ENCODE results near the gene SYNE3.

The SYNE3 gene

GRCh38 chr14:95478818-95479217 is 37.6 kb downstream of the SYNE3 start:
- Histone ChIP-seq H3K4me1 (ENCODE audit: control insufficient read depth, insufficient read depth, low read length, poor library complexity, severe bottlenecking) (peaks cover 51% of the 10 kb centered on the region), H3K36me3 (ENCODE audit: control insufficient read depth, insufficient read depth, low read length) (peaks cover 12% of the 10 kb centered on the region), H3K9me3 (ENCODE audit: control insufficient read depth, low read length) (no peaks in the 10 kb centered on the region), H3K4me3 (ENCODE audit: extremely low read depth, insufficient read depth, low read length, poor library complexity, severe bottlenecking) (no peak overlapping the region), H3K27ac (ENCODE audit: low read depth, low read length, severe bottlenecking) (no peak overlapping the region)
- 97 to 100% methylated on average over 2 of the region's 4 CpGs for WGBS, 2 experiments (ENCODE audit: insufficient coverage in 2 of 2)

DNA sequence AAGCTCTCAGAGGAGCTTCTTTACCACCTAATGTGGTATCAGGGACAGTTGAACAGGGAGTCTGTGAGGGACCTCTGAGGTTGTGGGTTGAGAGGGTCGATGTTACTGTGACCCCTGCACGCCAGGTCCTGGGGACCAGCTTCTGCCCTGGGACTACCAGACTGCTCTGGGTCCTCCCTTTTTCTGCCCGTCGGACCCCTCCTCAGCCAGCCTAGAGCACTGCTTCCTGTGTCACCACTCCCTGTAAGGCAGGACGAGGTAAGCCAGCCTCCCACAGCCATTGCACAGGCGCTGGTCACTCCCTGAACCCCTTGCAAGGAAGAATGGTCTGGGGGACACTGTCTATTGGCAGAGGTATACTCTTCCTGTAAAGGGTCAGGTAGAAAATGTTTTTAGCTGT is 38.1 kb downstream of the SYNE3 start:
- H3K36me3 ChIP-seq (ENCODE audit: control insufficient read depth, insufficient read depth, low read length): peaks cover 12% of the 10 kb centered on the region
- peaks cover 46% of the 10 kb centered on the region for H3K4me1 ChIP-seq (ENCODE audit: control insufficient read depth, insufficient read depth, low read length, poor library complexity, severe bottlenecking)

DNA sequence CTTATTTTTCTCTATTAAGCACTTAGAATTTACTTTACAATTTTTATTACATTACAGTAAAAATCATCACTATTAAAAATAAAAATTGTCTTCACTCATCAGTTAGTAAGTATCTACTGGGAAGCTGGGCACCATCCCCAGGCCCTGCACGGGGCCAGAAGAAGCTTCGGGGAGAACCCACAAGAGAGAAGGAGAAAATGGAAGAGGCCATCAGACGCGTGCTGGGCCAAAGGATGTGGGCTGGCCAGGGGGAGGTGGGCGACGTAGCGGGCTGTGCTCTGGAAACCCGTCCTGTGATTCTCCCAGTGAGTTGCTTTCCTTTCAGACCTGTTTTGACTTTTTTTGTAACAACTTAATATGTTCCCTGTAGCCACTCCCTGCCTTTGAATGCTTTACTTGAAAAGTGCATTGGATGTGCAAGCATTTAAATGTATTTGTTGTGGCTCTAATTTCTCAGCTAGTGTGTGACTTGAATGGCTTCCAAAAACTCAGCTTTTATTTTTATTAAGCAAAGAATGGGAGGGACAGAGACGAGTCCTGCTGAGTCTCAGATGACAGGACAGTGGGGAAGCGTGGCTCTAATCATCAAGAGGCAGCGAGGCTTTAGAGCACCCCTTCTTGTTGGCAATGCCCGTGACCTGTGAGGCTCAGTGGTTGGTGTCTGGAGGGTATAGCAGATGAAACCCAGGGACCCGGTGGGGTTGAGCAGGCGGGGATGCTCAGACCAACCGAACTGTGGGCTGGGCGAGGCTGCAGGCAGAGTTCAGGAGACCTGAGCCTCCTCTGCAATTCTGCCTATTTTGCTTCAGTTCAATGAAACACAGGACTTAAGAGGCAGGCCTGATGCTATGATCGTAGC is 38.8 kb downstream of the SYNE3 start:
- Histone ChIP-seq H3K27ac (ENCODE audit: low read depth, low read length, severe bottlenecking) (no peak overlapping the region), H3K36me3 (ENCODE audit: control insufficient read depth, insufficient read depth, low read length) (peaks cover 12% of the 10 kb centered on the region), H3K4me3 (ENCODE audit: extremely low read depth, insufficient read depth, low read length, poor library complexity, severe bottlenecking) (no peak overlapping the region), H3K4me1 (ENCODE audit: control insufficient read depth, insufficient read depth, low read length, poor library complexity, severe bottlenecking) (peaks cover 41% of the 10 kb centered on the region), H3K9me3 (ENCODE audit: control insufficient read depth, low read length) (no peaks in the 10 kb centered on the region)
- WGBS, 2 experiments (ENCODE audit: insufficient coverage in 2 of 2): 87 to 92% methylated on average over 6 to 17 of the region's 17 CpGs

More for the DNA sequence above, 38.1 kb downstream of the SYNE3 start:
- H3K4me3 ChIP-seq (ENCODE audit: extremely low read depth, insufficient read depth, low read length, poor library complexity, severe bottlenecking): no peak overlapping the region
- 81 to 90% methylated on average over 4 to 5 of the region's 6 CpGs for WGBS, 2 experiments (ENCODE audit: insufficient coverage in 2 of 2)
- no peaks in the 10 kb centered on the region for H3K9me3 ChIP-seq (ENCODE audit: control insufficient read depth, low read length)
- H3K27ac ChIP-seq (ENCODE audit: low read depth, low read length, severe bottlenecking): no peak overlapping the region

GRCh38 chr14:95476747-95477146 is 39.7 kb downstream of the SYNE3 start:
- peaks cover 33% of the 10 kb centered on the region for H3K4me1 ChIP-seq (ENCODE audit: control insufficient read depth, insufficient read depth, low read length, poor library complexity, severe bottlenecking)
- WGBS, 2 experiments (ENCODE audit: insufficient coverage in 2 of 2): 100% methylated on average over 1 of the region's 1 CpG; no CpG with 5 or more reads in 1 of the 2 experiments

DNA sequence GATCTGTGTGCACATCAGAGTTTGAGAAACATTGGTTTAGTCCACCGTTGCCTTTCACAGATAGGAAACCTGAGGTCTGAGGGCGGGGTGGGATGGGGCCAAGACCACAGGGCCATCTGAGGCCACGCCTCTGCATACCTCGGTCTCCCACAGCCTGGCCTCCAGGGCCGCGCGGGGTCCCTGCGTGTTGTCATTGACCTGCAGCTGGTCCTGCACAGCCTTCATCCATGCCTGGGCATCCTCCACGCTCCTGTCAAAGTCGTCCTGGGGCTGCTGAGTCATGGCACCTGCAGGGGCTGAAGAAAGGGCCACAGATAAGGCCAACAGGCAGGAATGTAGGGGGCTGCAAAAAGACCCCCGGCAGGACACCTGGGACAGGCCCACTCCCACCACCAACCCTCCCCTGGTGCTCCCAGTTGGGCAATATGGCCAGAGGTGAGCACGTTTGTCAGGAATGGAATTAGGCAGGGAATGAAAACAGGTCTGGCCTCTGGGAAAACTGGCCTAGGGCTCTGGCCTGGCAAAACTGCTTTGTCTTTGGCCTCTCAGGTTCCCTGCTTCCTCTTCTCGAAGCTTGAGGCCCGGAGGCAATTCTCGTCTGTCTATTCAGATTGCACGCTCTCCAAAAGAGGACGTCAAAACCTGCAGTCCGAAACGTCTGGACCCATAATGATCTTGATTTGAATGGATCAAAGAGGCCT is 40.8 kb downstream of the SYNE3 start:
- H3K4me3 ChIP-seq (ENCODE audit: extremely low read depth, insufficient read depth, low read length, poor library complexity, severe bottlenecking): no peak overlapping the region
- peaks cover 12% of the 10 kb centered on the region for H3K36me3 ChIP-seq (ENCODE audit: control insufficient read depth, insufficient read depth, low read length)
- peaks cover 25% of the 10 kb centered on the region for H3K4me1 ChIP-seq (ENCODE audit: control insufficient read depth, insufficient read depth, low read length, poor library complexity, severe bottlenecking)
- WGBS, 2 experiments (ENCODE audit: insufficient coverage in 2 of 2): 93 to 94% methylated on average over 13 to 17 of the region's 19 CpGs
- H3K27ac ChIP-seq (ENCODE audit: low read depth, low read length, severe bottlenecking): no peak overlapping the region
- H3K9me3 ChIP-seq (ENCODE audit: control insufficient read depth, low read length): no peaks in the 10 kb centered on the region

More at GRCh38 chr14:95476747-95477146, 39.7 kb downstream of the SYNE3 start:
- Histone ChIP-seq H3K36me3 (ENCODE audit: control insufficient read depth, insufficient read depth, low read length) (peaks cover 12% of the 10 kb centered on the region), H3K27ac (ENCODE audit: low read depth, low read length, severe bottlenecking) (no peak overlapping the region), H3K9me3 (ENCODE audit: control insufficient read depth, low read length) (no peaks in the 10 kb centered on the region), H3K4me3 (ENCODE audit: extremely low read depth, insufficient read depth, low read length, poor library complexity, severe bottlenecking) (no peak overlapping the region)

DNA sequence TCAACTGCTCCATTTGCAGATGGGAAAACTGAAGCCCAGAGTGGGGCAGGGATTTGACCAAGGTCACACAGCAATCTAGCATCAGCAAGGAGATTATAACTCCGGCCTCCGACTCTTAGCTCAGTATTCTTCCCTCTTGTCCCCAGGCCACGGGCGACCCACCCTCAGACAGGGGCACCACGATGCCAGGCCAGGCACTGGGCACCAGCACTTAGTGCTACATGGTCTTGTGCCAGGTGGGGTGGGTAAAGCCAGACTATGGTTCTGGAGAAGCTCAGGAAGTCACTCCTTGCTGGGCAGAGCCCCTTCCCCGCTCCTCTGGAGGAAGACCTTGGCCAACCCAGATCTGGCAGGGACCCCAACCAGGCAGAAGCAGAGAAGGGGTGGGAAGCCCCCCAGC is 41.5 kb downstream of the SYNE3 start:
- Histone ChIP-seq H3K27ac (ENCODE audit: low read depth, low read length, severe bottlenecking) (no peak overlapping the region), H3K4me1 (ENCODE audit: control insufficient read depth, insufficient read depth, low read length, poor library complexity, severe bottlenecking) (peaks cover 17% of the 10 kb centered on the region), H3K36me3 (ENCODE audit: control insufficient read depth, insufficient read depth, low read length) (peaks cover 15% of the 10 kb centered on the region), H3K4me3 (ENCODE audit: extremely low read depth, insufficient read depth, low read length, poor library complexity, severe bottlenecking) (no peak overlapping the region), H3K9me3 (ENCODE audit: control insufficient read depth, low read length) (no peaks in the 10 kb centered on the region)
- WGBS, 2 experiments (ENCODE audit: insufficient coverage in 2 of 2): 85 to 100% methylated on average over 1 to 3 of the region's 6 CpGs

DNA sequence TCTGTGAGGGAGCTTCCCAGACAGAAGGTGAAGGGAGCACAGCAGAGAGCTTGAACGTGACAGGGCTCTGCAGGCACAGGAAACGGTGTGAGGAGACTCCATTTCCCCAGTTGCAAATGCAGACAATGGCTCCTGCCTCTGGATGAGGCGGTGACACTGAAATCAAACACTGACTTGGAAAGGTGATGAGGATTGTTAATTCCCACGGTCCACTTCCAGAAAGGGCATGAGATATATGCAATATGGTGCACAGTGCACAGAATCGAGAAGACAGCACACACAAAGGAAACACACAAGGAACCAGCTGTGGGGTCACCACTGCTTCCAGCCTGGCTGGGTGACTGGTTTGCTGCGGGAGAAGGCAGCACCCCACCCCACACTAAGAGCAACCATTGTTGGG is 42.0 kb downstream of the SYNE3 start:
- Histone ChIP-seq H3K4me1 (ENCODE audit: control insufficient read depth, insufficient read depth, low read length, poor library complexity, severe bottlenecking) (peaks cover 13% of the 10 kb centered on the region), H3K9me3 (ENCODE audit: control insufficient read depth, low read length) (no peaks in the 10 kb centered on the region), H3K4me3 (ENCODE audit: extremely low read depth, insufficient read depth, low read length, poor library complexity, severe bottlenecking) (no peak overlapping the region), H3K27ac (ENCODE audit: low read depth, low read length, severe bottlenecking) (no peak overlapping the region), H3K36me3 (ENCODE audit: control insufficient read depth, insufficient read depth, low read length) (peaks cover 15% of the 10 kb centered on the region)
- 84 to 87% methylated on average over 3 of the region's 6 CpGs for WGBS, 2 experiments (ENCODE audit: insufficient coverage in 2 of 2)

DNA sequence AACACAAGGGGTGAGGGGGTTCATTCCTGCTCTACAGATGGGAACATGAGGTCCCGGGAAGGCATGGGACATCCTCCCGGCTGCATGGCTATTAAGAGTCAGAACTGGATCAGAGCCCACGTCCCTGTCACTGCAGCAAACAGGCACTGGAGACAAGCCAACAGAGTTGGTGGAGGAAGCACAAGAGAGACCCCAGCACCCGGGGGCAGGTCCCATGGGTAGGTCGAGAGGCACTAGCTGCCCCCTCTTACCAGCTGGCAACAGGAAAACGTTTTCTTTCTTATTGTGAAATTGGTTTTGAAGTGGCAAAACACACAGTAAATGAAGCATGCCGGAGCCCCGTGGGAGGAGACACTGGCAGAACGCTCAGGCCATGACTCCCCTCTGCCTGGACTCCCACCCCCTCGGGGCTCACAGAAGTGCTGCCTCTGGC is 43.6 kb downstream of the SYNE3 start:
- no peaks in the 10 kb centered on the region for H3K9me3 ChIP-seq (ENCODE audit: control insufficient read depth, low read length)
- H3K27ac ChIP-seq (ENCODE audit: low read depth, low read length, severe bottlenecking): no peak overlapping the region
- WGBS, 2 experiments (ENCODE audit: insufficient coverage in 2 of 2): 81 to 85% methylated on average over 7 to 10 of the region's 10 CpGs
- peaks cover 15% of the 10 kb centered on the region for H3K36me3 ChIP-seq (ENCODE audit: control insufficient read depth, insufficient read depth, low read length)
- no peak overlapping the region for H3K4me3 ChIP-seq (ENCODE audit: extremely low read depth, insufficient read depth, low read length, poor library complexity, severe bottlenecking)
- peaks cover 9% of the 10 kb centered on the region for H3K4me1 ChIP-seq (ENCODE audit: control insufficient read depth, insufficient read depth, low read length, poor library complexity, severe bottlenecking)

DNA sequence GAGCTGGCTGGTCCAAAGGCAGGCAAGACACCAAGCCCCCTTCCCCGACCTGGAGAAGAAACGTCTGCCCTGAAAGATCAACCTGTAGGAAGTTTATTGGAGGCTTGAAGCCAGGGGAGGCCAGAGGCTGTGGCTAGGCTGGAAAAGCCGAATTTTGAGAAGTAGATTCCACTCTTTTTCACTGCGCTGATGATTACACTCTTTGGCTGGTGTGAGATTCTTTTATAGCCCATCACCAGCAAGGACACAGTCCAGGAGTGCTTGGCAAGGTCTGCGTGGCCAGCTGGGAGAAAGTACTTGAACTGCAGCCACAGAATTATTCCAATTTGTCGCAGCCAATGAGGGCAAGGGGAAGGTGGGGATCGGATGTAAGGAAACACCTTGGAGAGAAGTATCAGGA is 45.0 kb downstream of the SYNE3 start:
- Histone ChIP-seq H3K9me3 (ENCODE audit: control insufficient read depth, low read length) (no peaks in the 10 kb centered on the region), H3K27ac (ENCODE audit: low read depth, low read length, severe bottlenecking) (no peak overlapping the region), H3K4me3 (ENCODE audit: extremely low read depth, insufficient read depth, low read length, poor library complexity, severe bottlenecking) (no peak overlapping the region), H3K4me1 (ENCODE audit: control insufficient read depth, insufficient read depth, low read length, poor library complexity, severe bottlenecking) (peaks cover 9% of the 10 kb centered on the region), H3K36me3 (ENCODE audit: control insufficient read depth, insufficient read depth, low read length) (peaks cover 17% of the 10 kb centered on the region)
- WGBS, 2 experiments (ENCODE audit: insufficient coverage in 2 of 2): 92% methylated on average over 7 of the region's 7 CpGs

DNA sequence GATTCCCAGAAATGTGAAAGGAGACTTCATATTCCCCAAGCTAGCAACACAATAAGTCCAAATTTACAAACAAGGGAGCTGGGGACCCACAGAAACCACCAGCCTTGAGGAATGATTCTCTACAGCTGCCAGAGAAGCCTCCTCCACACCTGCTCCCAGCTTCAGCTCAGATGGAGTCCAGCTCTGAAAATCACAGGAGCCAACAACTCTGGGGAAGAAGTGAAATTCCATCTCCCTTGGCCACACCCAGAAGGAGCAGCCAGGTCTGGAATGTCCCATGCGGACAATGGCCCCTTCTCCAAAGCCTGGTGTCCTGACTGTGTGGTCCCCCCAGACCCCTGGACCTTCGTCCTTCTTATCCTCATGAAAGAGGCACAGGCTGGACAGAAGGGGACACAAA is 45.4 kb downstream of the SYNE3 start:
- WGBS, 2 experiments (ENCODE audit: insufficient coverage in 2 of 2): 94 to 100% methylated on average over 1 to 2 of the region's 2 CpGs
- Histone ChIP-seq H3K27ac (ENCODE audit: low read depth, low read length, severe bottlenecking) (no peak overlapping the region), H3K4me3 (ENCODE audit: extremely low read depth, insufficient read depth, low read length, poor library complexity, severe bottlenecking) (no peak overlapping the region)

DNA sequence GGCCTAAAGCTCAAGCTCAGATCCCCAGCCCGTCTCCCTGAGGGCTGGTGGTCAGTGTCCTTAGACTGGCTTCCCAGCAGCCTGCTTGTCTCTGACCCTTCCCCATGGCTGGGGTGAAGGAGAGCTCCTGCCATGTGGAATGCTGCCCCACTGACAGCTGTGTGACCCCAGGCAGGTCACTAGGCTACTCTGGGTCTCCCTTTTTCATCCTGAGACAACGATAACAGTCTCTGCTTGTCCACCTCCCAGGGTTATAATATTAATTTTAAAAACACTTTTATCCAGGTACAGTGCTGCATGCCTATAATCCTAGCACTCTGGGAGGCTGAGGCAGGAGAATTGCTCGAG is 47.3 kb downstream of the SYNE3 start:
- Histone ChIP-seq H3K27ac (ENCODE audit: low read depth, low read length, severe bottlenecking) (no peak overlapping the region), H3K36me3 (ENCODE audit: control insufficient read depth, insufficient read depth, low read length) (peaks cover 7% of the 10 kb centered on the region), H3K4me3 (ENCODE audit: extremely low read depth, insufficient read depth, low read length, poor library complexity, severe bottlenecking) (no peak overlapping the region), H3K4me1 (ENCODE audit: control insufficient read depth, insufficient read depth, low read length, poor library complexity, severe bottlenecking) (peaks cover 6% of the 10 kb centered on the region), H3K9me3 (ENCODE audit: control insufficient read depth, low read length) (no peaks in the 10 kb centered on the region)
- WGBS, 2 experiments (ENCODE audit: insufficient coverage in 2 of 2): 64 to 86% methylated on average over 1 to 2 of the region's 3 CpGs

More for the DNA sequence above, 45.4 kb downstream of the SYNE3 start:
- Histone ChIP-seq H3K4me1 (ENCODE audit: control insufficient read depth, insufficient read depth, low read length, poor library complexity, severe bottlenecking) (peaks cover 9% of the 10 kb centered on the region), H3K9me3 (ENCODE audit: control insufficient read depth, low read length) (no peaks in the 10 kb centered on the region), H3K36me3 (ENCODE audit: control insufficient read depth, insufficient read depth, low read length) (peaks cover 17% of the 10 kb centered on the region)

Measured in mesodermal cell (in vitro differentiated cells).